ENCODE measurements around the gene RBBP4. TPM values are rescaled to one million over a fixed set of nuclear protein-coding genes. Genes with fewer than 3 reads are reported as not detected.

Gene RBBP4
- total RNA-seq, 1 donor from 2014 or later, result 155 TPM

DNA sequence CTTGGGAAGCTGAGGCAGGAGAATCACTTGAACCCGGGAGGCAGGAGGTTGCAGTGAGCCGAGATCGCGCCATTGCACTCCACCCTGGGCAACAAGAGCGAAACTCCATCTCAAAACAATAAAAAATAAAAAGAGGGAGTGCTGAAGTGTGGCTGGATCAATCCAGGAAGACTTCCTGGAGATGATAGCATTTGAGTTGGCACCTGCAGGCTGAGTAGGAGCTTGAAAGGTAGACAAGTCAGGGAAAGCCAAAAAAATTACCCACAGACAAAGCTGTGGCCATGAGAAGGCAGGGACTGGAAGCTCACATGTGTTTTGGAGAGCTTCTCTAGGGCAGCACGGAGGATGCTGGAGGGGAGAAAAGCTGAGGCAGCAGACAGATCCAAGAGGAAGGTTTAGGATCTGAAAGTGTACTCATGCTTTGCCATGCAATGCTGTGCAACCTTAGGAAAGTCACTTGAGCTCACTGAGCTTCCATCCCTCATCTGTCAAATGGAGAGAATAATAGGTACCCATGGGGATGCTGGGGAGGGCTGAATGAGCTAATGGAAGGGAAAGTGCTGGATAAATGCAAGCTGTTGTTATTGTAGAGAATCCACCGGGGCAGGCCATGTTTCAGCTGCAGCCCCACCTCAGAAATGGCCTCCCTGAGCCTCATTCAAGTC, 77.5 kb downstream of the RBBP4 start:
- Mint-ChIP-seq H3K27me3 (ENCODE audit: low read depth) (no peaks in the 10 kb centered on the region), H3K4me3 (ENCODE audit: unreplicated experiment) (no peak overlapping the region), H3K4me1 (ENCODE audit: low read depth) (peaks cover 27% of the 10 kb centered on the region), H3K27ac (ENCODE audit: unreplicated experiment) (no peak overlapping the region), H3K9me3 (ENCODE audit: low read depth) (no peaks in the 10 kb centered on the region), H3K36me3 (ENCODE audit: low read depth) (no peaks in the 10 kb centered on the region)
- no peak for DNase-seq (ENCODE audit: low spot score)
- TF ChIP-seq, protein P1, sequence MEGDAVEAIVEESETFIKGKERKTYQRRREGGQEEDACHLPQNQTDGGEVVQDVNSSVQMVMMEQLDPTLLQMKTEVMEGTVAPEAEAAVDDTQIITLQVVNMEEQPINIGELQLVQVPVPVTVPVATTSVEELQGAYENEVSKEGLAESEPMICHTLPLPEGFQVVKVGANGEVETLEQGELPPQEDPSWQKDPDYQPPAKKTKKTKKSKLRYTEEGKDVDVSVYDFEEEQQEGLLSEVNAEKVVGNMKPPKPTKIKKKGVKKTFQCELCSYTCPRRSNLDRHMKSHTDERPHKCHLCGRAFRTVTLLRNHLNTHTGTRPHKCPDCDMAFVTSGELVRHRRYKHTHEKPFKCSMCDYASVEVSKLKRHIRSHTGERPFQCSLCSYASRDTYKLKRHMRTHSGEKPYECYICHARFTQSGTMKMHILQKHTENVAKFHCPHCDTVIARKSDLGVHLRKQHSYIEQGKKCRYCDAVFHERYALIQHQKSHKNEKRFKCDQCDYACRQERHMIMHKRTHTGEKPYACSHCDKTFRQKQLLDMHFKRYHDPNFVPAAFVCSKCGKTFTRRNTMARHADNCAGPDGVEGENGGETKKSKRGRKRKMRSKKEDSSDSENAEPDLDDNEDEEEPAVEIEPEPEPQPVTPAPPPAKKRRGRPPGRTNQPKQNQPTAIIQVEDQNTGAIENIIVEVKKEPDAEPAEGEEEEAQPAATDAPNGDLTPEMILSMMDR (IDR thresholded peaks at IDR 0.05), result no peak

DNA sequence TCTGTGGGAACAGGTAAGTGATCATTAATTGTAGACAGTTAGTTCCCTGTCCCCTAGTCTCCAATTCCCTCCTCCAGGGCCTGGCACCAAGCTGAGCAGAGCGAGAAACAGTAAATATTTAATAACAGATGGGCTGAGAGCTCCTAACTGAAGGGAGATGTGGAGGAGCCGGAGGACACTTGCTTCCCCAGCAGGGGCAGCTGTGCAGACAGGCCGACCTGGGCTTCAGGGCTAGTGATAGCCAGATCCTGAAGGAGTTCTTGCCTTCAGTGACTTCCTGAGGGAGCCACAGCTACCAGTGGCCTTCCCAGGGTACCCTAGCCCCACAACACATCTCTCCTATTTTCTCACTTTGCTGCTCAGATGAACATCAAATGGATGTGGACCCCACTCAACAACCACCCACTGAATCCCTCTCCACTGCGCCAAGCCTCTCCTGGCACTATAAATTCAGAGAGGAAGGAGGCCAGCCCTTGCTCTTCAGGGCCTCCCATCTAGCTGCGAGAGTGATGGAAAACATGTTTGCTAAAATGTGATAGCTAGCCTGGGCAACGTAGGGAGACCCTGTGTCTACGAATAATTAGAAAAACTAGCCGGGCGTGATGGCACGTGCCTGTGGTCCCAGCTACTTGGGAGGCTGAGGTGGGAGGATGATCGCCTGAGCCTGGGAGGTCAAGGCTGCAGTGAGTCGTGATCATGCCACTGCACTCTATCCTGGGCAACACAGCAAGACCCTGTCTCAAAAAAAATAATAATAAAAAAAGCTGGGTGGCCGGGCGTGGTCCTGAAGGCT, 78.4 kb downstream of the RBBP4 start:
- TF ChIP-seq, protein P1 (IDR thresholded peaks at IDR 0.05), result no peak
- peaks cover 27% of the 10 kb centered on the region for H3K4me1 Mint-ChIP-seq (ENCODE audit: low read depth)
- H3K27ac Mint-ChIP-seq (ENCODE audit: unreplicated experiment), result no peak overlapping the region
- no peaks in the 10 kb centered on the region for H3K27me3 Mint-ChIP-seq (ENCODE audit: low read depth)
- no peak overlapping the region for H3K4me3 Mint-ChIP-seq (ENCODE audit: unreplicated experiment)
- no peaks in the 10 kb centered on the region for H3K9me3 Mint-ChIP-seq (ENCODE audit: low read depth)
- no peak for DNase-seq (ENCODE audit: low spot score)
- H3K36me3 Mint-ChIP-seq (ENCODE audit: low read depth), result no peaks in the 10 kb centered on the region

DNA sequence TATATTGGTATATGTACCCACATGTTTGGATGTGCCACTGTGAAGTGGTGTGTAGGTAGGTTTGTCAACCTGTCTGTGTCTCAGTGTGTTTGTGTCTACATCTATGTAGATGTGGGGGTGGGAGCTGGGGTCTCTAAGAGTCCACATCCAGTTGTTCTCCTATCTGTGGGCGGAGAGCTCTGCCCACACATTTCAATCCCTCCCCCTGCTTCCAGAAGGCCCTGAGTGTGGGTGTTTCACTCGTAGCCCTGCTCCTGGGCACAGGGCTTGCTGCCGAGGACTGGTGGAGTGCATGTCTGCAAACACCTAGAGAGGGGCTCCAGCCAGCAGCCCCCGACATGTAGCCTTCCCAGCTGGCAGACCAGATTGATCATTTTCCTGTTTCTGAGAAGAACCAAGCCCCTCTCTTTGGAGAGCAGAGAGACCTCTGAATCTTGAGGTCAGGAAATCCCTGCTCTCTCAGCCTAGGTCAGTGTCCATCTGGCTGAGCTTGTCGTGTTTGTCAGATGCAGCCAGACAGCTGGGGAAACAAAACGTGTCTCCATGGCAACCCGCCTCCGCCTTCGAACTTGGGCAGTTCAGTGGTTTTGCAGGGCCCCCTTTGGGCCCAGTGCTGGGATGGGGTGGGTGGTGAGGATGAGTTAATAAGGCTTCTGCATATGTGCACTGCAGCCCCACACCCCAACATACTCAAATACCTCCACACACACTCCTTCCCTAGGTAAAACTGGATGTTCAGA, 82.7 kb downstream of the RBBP4 start:
- TF ChIP-seq, protein P1 (IDR thresholded peaks at IDR 0.05), result no peak
- H3K27me3 Mint-ChIP-seq (ENCODE audit: low read depth), result no peaks in the 10 kb centered on the region
- no peak overlapping the region for H3K4me3 Mint-ChIP-seq (ENCODE audit: unreplicated experiment)
- peaks cover 10% of the 10 kb centered on the region for H3K4me1 Mint-ChIP-seq (ENCODE audit: low read depth)
- H3K9me3 Mint-ChIP-seq (ENCODE audit: low read depth), result no peaks in the 10 kb centered on the region
- H3K36me3 Mint-ChIP-seq (ENCODE audit: low read depth), result no peaks in the 10 kb centered on the region
- DNase-seq (ENCODE audit: low spot score), result no peak
- no peak overlapping the region for H3K27ac Mint-ChIP-seq (ENCODE audit: unreplicated experiment)

Other genes starting within 250 kb of the RBBP4 start
- 0.30 to 0.53 TPM (median 0.33 TPM) in 3 replicates for gene ZBTB8B, start 186.1 kb upstream of the RBBP4 start, total RNA-seq
- gene ZBTB8A, start 111.8 kb upstream of the RBBP4 start, total RNA-seq, result 11.8 to 13.2 TPM (median 12.7 TPM) in 3 replicates
- gene ZBTB8OS, start 658 bp upstream of the RBBP4 start, total RNA-seq, result 30.0 to 41.1 TPM (median 36.7 TPM) in 3 replicates
- gene SYNC, start 51.6 kb downstream of the RBBP4 start, total RNA-seq, result 66.8 to 72.5 TPM (median 71.8 TPM) in 3 replicates
- 52.2 to 160 TPM (median 147 TPM) in 3 replicates for gene YARS1, start 166.2 kb downstream of the RBBP4 start, total RNA-seq
- gene S100PBP, start 166.4 kb downstream of the RBBP4 start, total RNA-seq, result 39.6 to 55.8 TPM (median 40.5 TPM) in 3 replicates
- gene FNDC5, start 219.7 kb downstream of the RBBP4 start, total RNA-seq, result 2.6 to 4.6 TPM (median 4.0 TPM) in 3 replicates
- gene HPCA, start 235.3 kb downstream of the RBBP4 start, total RNA-seq, result 0.54 TPM in 1 of 3 replicates, not detected in the others